GM18511 (cell line): Measurements from ENCODE around the gene SERPINB13.
"Not testable (repeated sequence)": the region's sequence is repeated elsewhere in the genome, so short reads cannot be mapped to it uniquely, and the experiment has no call there.

Experiments used
- ATAC-seq: cut with Tn5 transposase; IDR thresholded peaks from one replicate; pipeline ENCODE4 v1.9.1; 2021; ENCODE audit warnings: mild to moderate bottlenecking, moderate library complexity; ENCODE audit not compliant: unreplicated experiment

The SERPINB13 gene

GRCh38 chr18:63644694-63645093 lies 57.6 kb downstream of the SERPINB13 start:
- ATAC-seq = not testable (repeated sequence)

- ATAC-seq = no peak
Observed at GRCh38 chr18:63646936-63647335, 59.8 kb downstream of the SERPINB13 start.

- no peak for ATAC-seq
Observed at GRCh38 chr18:63648241-63648640, 61.1 kb downstream of the SERPINB13 start.
